ENCODE data around the gene PPDPF.

The PPDPF gene

DNA sequence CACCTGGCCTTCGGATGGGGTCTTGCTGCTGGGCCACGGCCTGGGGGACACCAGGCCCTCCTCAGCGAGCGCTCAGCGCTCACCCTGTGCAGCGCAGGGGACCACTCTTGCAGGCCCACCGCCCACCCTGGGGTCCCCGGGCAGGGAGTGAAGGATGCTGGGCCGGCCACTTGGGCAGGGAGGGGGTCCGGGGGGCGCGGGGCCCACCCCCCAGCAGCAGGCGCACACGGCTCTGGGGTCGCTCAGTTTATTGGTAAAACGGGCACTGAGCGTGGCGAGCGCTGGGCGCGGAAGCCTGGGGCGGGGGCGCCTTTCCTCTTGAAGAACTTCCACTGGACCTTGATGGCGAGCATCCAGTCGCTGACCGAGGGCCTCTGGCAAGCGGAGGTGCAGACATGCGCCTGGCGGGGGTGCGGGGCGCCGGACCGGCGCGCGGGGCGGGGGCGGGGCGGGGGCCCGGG, 32.8 kb upstream of the PPDPF start:
- DNase-seq = no peak

- DNase-seq = no peak
These were observed 32.0 kb upstream of the PPDPF start for GRCh38 chr20:63488315-63489251.

DNA sequence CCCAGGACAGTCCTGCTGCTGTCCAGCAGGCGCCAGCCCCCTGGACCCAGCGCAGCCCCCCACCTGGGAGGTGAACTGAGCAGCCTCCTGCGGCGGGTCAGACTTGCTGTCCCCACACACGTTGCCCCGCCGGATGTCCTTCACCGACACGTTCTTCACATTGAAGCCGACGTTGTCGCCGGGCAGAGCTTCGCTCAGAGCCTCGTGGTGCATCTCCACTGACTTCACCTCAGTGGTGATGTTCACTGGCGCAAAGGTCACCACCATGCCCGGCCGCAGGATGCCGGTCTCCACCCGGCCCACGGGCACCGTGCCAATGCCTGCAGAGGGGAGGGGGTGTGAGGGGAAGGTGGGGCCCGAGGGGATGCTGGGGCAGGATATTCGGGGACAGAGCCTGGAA, 30.1 kb upstream of the PPDPF start:
- DNase-seq = no peak

DNA sequence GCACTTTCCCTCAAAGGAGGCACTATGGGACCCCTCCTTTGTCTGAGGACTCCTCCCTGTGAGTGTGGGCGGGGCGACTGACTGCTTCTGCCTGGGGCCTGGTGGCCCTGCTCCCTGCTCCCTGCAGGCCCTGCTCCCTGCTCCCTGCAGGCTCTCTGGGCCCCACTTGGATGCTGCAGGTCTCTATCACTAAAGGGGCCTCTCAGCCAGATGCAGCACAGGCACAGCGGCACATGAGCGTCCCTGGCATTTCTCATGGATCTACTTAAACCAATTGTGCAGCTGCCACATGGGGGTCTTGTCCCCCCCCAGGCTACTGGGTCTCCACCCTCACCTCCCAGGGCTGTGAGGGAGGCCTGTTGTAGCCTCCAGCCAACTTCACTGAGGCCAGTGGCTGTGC, 29.5 kb upstream of the PPDPF start:
- no peak for DNase-seq

DNA sequence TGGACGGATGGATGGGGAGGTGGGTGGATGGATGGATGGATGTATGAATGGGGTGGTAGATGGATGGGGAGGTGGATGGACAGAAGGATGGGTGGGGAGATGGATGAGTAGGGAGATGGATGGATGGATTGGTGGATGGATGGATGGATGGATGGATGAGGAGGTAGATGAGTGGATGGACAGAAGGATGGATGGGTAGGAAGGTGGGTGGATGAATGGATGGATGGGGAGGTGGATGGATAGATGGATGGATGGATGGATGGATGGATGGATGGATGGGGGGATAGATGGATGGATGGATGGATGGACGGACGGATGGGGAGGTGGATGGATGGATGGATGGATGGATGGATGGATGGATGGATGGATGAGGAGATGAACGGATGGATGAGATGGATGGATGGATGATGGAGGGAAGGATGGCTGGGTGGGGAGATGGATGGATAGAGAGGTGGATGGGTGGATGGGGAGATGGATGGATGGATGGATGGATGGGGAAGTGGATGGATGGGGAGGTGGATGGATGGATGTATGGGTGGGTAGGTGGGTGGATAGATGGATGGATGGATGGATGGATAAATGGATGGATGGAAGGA, 28.8 kb upstream of the PPDPF start:
- DNase-seq = no peak

GRCh38 chr20:63492518-63492917, 28.0 kb upstream of the PPDPF start:
- no peak for DNase-seq

DNA sequence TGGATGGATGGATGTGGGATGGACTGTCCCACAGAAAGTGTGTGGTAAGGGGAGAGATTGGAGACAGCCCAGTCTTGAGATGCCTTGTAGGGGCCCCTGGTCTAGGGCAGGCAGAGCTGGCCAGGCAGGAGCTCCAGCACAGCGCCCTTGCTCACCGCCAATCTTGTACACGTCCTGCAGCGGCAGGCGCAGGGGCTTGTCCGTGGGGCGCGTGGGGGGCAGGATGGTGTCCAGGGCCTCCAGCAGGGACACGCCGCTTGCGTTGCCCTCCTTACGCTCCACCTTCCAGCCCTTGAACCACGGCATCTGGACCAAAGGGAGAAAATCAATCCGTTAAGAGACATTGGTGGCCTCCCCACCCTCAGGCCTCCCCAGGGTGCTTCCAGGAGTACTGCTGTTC, 27.6 kb upstream of the PPDPF start:
- DNase-seq = no peak

- no peak for DNase-seq
These were observed 27.0 kb upstream of the PPDPF start for GRCh38 chr20:63493563-63494020.

- no peak for DNase-seq
These were observed 26.5 kb upstream of the PPDPF start for GRCh38 chr20:63494084-63494419.

DNA sequence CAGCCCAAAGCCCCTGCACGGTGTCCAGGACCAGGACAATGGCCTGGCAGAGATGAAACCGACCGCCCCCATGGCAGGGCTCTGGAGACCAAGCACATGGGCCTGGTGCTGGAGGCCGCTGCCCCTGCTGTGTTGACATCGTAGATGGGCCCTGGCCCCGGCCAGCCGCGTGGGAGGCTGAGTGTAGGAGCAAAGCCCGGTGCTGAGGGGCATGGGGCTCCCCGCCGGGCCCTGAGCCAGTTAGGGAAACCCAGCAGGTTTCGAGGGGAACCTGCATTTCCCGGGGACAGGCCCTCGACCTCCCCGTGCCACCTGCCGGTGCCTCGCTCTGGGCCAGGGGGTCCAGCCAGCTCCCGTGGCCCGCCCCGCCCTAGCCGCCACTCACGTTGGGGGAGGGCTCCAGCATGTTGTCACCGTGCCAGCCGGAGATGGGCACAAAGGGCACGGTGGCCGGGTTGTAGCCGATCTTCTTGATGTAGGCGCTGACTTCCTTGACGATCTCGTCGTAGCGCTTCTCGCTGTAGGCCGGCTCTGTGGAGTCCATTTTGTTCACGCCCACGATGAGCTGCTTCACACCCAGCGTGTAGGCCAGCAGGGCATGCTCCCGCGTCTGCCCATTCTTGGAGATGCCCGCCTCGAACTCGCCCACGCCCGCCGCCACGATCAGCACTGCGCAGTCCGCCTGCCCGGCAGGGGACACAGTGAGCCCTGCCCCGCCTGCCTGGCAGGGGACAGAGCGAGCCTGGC, 26.0 kb upstream of the PPDPF start:
- no peak for DNase-seq

- DNase-seq = no peak
These were observed 25.3 kb upstream of the PPDPF start for GRCh38 chr20:63495167-63495720.

DNA sequence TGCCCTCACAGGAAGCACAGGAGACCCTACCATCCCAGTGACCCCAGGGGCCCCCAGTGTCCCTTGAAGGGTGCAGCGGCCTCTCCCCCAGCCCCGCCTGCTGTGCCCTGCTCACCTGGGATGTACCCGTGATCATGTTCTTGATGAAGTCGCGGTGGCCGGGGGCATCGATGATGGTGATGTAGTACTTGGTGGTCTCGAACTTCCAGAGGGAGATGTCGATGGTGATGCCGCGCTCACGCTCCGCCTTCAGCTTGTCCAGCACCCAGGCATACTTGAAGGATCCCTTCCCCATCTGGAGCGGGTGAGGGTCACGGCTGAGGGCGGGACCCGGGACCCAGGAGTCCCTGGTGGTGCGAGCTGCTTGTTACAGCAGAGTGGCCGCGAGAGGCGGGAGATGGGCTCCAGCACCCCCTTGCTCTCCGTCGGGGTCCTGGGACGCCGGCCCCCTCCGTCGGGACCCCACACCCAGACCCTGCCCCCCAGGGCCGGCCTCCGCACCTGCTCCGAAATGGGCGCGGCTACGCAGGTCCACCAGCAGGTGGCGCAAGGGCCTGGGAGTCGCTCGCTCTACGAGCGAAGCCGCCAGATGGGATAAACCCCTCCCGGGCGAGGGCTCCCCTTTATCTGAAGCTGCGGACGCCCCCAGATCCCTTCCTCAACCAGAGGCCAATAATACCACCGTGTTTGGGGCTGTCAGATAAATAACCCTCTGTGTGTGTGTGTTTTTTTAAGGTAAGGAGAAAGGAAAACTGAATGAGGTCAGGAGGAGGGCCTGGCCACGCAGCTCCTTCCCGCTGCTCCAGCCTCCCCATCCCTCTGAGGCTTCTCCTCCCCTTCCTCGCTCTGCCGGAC, 24.6 kb upstream of the PPDPF start:
- peak; percentile 62 for DNase-seq

DNA sequence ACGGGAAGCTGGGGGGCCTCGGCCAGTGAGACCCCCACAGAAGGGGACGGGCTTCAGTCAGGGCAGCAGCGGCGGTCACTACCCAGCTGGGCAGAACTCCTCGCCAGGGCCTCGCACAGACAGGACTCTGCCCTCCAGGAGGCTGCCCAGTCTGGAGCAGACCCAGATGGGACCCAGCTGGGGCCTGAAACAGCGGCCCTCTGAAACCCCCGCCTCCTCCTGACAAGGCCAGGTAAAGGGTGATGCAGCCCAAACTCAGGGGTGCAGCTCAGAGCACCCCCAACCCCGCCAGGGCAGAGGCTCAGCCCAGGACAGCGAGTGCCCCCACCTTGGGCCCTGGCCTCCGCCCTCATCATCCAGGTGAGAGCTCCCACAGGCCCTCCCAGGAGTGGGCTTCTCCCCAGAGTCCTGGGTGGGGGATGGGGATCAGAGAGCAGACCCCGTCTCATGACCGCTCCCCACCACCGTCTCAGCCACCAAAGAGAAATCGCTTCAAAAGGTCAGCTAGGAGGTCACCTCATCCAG, 23.9 kb upstream of the PPDPF start:
- no peak for DNase-seq

DNA sequence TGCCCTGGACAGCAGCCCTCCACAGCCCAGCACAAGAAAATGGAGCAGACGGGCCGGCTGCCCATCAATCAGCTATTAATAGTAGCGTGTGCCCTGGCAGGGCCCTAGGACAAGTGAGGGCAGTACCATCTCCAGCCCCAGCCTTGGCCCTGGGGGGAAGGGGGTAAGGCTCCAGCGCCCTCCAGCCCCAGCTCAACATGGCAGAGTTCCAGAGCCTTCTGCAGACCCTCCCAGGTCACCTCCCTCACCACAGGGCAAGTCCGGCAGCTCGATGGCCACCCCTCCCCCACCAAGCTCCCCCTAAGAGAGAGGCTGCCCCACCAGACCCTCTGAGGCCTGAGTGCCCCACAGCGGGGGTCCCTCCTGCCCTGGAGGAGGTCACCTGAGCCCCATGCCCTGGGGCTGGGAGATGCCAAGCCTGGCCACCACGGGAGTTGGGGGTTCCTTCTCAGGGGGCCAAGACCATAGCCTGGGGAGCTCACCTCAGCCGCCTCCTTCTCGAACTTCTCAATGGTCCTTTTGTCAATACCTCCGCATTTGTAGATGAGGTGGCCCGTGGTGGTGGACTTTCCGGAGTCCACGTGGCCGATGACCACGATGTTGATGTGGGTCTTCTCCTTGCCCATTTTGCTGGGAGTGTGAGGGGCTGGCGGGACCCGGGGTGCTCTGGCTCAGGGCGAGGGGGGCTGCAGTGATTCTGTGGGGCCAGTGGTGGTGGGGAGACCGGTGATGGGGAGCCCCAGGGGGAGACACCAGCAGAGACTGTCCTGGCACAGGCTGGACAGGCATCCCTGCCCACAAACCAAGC, 23.2 kb upstream of the PPDPF start:
- no peak for DNase-seq

GRCh38 chr20:63497946-63498935, 22.3 kb upstream of the PPDPF start:
- no peak for DNase-seq

GRCh38 chr20:63498960-63499337, 21.6 kb upstream of the PPDPF start, which contains the start of gene EEF1A2:
TSS of gene EEF1A2 (minus strand) at chr20:63499083. CDS start at chr20:63497763, 1,320 bp downstream.
- DNase-seq = peak; percentile 34

DNA sequence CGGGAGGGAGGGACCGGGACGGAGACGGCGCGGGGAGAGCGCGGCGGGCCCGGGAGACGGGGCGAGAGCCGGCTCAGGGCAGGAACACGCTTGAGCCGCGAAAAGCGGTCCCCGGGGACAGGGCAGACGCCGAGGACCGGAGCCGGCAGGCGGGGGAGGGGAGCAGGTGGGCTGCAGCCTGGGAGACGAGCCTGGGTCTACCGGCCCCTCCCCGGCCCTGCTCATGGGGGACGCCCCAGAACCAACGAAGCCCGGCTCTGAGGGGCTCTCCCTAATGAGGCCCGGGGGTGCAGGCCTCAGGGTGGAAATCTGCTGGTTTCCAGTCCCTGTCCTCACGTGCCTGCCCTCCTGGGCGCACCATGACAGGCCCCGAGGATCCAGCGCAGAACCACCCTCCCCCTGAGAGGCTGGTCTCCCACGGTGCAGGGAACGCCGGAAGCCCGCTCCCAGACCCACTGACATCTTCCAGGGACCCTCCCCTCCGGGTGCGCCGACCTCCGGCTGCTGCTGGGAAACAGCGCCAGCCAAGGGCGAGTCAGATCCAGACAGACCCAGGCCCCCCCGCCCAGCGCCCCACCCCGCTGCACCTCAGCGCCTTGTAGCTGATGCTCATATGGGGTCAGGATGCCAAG, 21.1 kb upstream of the PPDPF start:
- DNase-seq = no peak

DNA sequence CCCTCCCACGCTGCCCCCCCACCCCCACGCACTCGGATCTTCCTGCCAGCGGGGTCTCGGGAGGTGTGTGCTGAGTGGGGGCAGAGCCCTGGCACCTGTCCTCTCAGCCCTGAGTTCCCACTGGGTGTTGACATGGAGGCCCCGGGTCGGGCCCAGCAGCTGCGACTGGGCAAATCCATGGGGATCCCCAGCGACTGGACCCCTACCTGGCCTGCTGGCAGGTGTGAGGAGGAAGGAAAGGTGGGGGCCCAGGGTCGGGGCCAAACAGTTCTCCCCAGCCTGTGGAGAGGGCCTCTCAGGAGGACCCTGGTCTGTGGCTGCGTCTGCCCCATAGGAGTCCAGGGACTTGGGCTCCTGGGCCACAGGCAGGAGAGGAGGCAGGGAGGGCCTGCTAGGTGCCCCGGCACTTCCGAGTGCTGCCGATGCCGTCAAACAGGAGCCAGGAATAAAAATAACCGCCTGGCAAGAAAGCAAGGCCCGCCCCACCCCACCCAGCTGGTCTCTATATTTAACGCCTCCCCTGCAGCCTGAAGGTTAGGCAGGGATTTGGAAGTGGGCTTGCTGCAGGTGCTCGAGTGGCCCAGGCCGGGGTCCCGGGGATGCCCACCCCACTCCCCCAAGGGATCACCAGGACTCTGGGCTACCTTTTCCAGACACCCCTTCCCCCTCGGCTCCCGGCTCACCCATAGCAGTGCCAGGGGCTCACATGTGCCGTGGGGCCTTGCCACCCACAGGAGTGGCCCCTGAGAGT, 20.2 kb upstream of the PPDPF start:
- DNase-seq = no peak
